Karpas-422 (cell line): ENCODE results near the gene UCP3. TPM values are rescaled to one million over a fixed set of nuclear protein-coding genes. Genes with fewer than 3 reads are reported as not detected.

Experiments
- DNase-seq: peaks from one replicate; pipeline ENCODE4 v3.0.0-alpha.2; 2015
- H2AFZ ChIP-seq: fragments of 200-600 bp; sonication (generic); 2 replicates; pipeline ENCODE4 v1.6.1; 2014; ENCODE audit warnings: antibody characterized with exemption, low read length, mixed read lengths
- H3K27ac ChIP-seq: fragments of 200-600 bp; sonication (generic); 2 replicates; pipeline ENCODE4 v1.5.1; 2014; ENCODE audit warnings: mild to moderate bottlenecking, low read length, moderate library complexity
- H3K27me3 ChIP-seq: fragments of 200-600 bp; sonication (generic); 2 replicates; pipeline ENCODE4 v1.6.1; 2014; ENCODE audit warnings: low read length, mixed read lengths
- H3K36me3 ChIP-seq: fragments of 200-600 bp; sonication (generic); 2 replicates; pipeline ENCODE4 v1.6.1; 2014; ENCODE audit warnings: low read length, mixed read lengths; ENCODE audit not compliant: insufficient read depth
- H3K4me1 ChIP-seq: fragments of 200-600 bp; sonication (generic); 2 replicates; pipeline ENCODE4 v1.6.1; 2014; ENCODE audit warnings: mild to moderate bottlenecking, low read length, mixed read lengths
- H3K4me2 ChIP-seq: fragments of 200-600 bp; sonication (generic); 2 replicates; pipeline ENCODE4 v1.6.1; 2014; ENCODE audit warnings: low read length, low read depth, mild to moderate bottlenecking; ENCODE audit not compliant: poor library complexity, severe bottlenecking
- H3K4me3 ChIP-seq: fragments of 200-600 bp; sonication (generic); 2 replicates; pipeline ENCODE4 v1.5.1; 2014; ENCODE audit warnings: mild to moderate bottlenecking, antibody characterized with exemption, low read length, mixed read lengths
- H3K79me2 ChIP-seq: fragments of 200-600 bp; sonication (generic); 2 replicates; pipeline ENCODE4 v1.6.1; 2014; ENCODE audit warnings: mild to moderate bottlenecking, low read length, mixed read lengths
- H3K9ac ChIP-seq: fragments of 200-600 bp; sonication (generic); 2 replicates; pipeline ENCODE4 v1.6.0; 2014; ENCODE audit warnings: low read length
- H3K9me2 ChIP-seq: fragments of 200-600 bp; sonication (generic), shearing (Covaris generic); replicated peaks from 2 replicates; pipeline ENCODE4 v1.6.0; 2014; ENCODE audit warnings: mild to moderate bottlenecking, low read length, moderate library complexity; ENCODE audit not compliant: insufficient read depth
- H3K9me3 ChIP-seq: fragments of 300-700, 200-600 bp; sonication (generic); 2 replicates; pipeline ENCODE4 v1.6.1; 2014; ENCODE audit warnings: low read length, mixed read lengths
- H4K20me1 ChIP-seq: fragments of 200-600 bp; sonication (generic); 2 replicates; pipeline ENCODE4 v1.6.1; 2014; ENCODE audit warnings: mild to moderate bottlenecking, antibody characterized with exemption, low read length, low read depth; ENCODE audit not compliant: insufficient read depth
- total RNA-seq: library from RNA; depleted of rRNA; stranded (reverse); fragments of >200 nt; shearing (Covaris generic); gene quantifications from 2 replicates; pipeline ENCODE4 v1.2.3, GENCODE V29; 2014; ENCODE audit warnings: low replicate concordance

UCP3 gene
- total RNA-seq, 1 experiment from 2014 or later, result 3.0 TPM

DNA sequence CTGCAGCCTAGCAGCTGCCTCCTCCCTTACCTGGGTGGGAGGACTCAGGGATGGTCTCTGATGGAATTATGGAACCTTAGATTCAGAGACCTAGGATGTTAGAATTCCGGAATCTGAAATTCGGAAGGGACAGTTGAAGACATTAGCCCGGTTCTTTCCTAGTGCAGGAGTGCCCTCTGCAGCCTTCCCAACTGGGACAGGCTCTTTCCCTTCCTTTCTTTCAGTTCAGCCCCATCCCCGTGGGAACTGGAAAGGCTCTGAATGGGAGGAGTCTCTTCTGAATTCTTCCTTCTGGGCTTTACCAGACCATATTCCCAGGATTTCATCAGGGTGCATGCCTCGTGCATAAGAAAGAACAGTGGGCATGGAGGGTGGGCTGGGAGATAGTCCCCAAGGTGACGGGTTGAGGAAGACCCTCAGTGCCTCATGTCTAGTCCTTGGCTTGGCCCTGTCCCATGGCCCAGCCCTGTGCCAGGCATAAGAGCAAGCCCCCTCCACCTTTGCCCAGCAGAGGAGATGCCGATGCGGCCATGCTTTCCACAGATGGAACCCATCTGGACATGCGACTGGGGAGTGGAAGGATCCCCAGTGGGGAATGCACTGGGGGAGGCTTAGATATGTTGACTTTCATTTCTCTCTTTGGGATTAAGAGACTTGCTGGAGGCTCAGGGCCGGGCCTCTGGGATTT, 43.7 kb downstream of the UCP3 start:
- Histone ChIP-seq H3K9me3 (no peaks in the 10 kb centered on the region), H4K20me1 (no peaks in the 10 kb centered on the region), H3K4me3 (peak overlapping the region; percentile 32; the same call in 1 of the 2 replicates), H3K4me1 (peaks cover 14% of the 10 kb centered on the region), H3K4me2 (peak overlapping the region; percentile 54), H3K27me3 (0 out of 2 replicates have a peak, but pooled peaks cover 2% of the 10 kb centered on the region), H3K9ac (no peak overlapping the region), H3K9me2 (no peaks in the 10 kb centered on the region), H2AFZ (no peak overlapping the region), H3K79me2 (no peaks in the 10 kb centered on the region), H3K36me3 (no peaks in the 10 kb centered on the region), H3K27ac (no peak overlapping the region)
- DNase-seq, result no peak

DNA sequence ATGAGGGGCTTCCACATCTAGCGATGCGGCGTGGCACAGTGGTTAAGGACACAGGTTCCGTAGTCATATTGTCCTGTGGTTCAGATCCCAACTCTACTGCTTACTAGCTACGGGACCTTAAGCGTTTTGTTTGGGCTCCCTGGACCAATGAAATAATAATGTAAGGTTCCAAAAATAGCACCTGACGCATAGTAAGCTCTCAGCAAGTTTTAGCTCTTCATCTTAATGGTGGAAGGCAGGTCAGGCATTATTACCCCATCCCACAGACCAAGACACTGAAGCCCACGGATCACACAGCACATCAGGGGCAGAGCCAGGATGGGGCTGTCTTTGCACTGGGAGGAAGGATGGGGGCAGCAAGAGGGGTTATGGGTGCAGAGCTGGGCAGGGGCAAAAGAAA, 45.0 kb downstream of the UCP3 start:
- Histone ChIP-seq H3K9me3 (no peaks in the 10 kb centered on the region), H3K27ac (no peak overlapping the region), H3K4me1 (peaks cover 12% of the 10 kb centered on the region), H3K27me3 (0 out of 2 replicates have a peak, but pooled peaks cover 2% of the 10 kb centered on the region), H3K9ac (peak overlapping the region; percentile 26), H3K79me2 (no peaks in the 10 kb centered on the region), H3K4me2 (peak overlapping the region; percentile 54), H3K36me3 (no peaks in the 10 kb centered on the region), H3K4me3 (no peak overlapping the region), H3K9me2 (no peaks in the 10 kb centered on the region), H4K20me1 (no peaks in the 10 kb centered on the region), H2AFZ (no peak overlapping the region)
- DNase-seq, result no peak

DNA sequence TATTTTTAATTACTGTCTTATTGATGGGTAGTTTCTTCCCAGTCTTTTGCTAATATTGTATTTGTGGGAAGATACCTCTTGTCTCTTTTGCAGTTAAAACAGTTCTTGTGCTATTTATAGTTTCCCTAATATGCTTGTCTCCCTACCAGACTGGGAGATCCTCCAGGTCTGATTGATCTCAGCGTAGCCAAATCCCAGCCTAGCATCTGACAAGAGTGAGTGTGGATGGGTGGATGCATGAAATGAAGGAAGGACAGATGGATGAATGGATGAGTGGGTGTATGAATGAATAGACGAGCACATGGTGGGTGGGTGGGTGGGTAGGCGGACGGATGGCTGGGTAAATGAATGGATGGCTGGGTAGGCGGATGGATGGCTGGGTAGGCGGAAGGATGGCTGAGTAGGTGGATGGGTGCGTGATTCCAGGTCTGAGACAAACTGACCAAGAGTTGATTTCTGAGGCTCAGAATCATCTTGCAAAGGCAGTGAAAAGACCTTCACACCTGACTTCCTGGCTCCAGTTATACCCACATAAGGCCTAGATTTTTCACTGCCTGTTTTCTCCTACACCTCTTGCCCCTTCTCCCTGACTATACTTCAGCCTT, 46.7 kb downstream of the UCP3 start:
- Histone ChIP-seq H3K36me3 (no peaks in the 10 kb centered on the region), H3K9ac (no peak overlapping the region), H4K20me1 (no peaks in the 10 kb centered on the region), H2AFZ (no peak overlapping the region), H3K27ac (no peak overlapping the region), H3K4me3 (no peak overlapping the region), H3K9me2 (no peaks in the 10 kb centered on the region), H3K79me2 (no peaks in the 10 kb centered on the region), H3K27me3 (0 out of 2 replicates have a peak, but pooled peaks cover 2% of the 10 kb centered on the region), H3K4me1 (peaks cover 20% of the 10 kb centered on the region), H3K4me2 (no peak overlapping the region), H3K9me3 (no peaks in the 10 kb centered on the region)
- no peak for DNase-seq

DNA sequence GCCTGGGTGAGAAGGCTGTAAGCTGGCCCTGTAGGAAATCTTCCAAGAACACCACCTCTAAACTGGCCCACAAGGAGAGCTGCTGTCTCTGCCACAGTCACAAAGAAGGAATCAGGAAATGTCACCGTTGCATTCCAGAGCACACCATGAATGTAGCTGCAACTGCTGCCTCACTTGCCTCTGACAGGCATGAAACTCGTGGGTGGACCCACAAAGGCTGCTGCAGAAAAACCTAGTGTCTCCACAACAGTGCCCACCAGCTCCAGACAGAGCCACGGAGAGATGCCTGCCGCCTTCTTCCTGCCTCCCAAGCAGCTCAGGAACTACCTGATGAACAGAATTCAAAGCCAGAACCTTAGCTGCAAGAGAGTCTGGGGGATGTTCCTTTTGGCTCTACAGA, 47.6 kb downstream of the UCP3 start:
- Histone ChIP-seq H2AFZ (no peak overlapping the region), H3K9ac (no peak overlapping the region), H3K4me2 (no peak overlapping the region), H3K9me2 (no peaks in the 10 kb centered on the region), H4K20me1 (no peaks in the 10 kb centered on the region), H3K27ac (no peak overlapping the region), H3K27me3 (0 out of 2 replicates have a peak, but pooled peaks cover 2% of the 10 kb centered on the region), H3K9me3 (no peaks in the 10 kb centered on the region), H3K79me2 (no peaks in the 10 kb centered on the region), H3K36me3 (no peaks in the 10 kb centered on the region), H3K4me1 (peaks cover 22% of the 10 kb centered on the region), H3K4me3 (no peak overlapping the region)
- no peak for DNase-seq

DNA sequence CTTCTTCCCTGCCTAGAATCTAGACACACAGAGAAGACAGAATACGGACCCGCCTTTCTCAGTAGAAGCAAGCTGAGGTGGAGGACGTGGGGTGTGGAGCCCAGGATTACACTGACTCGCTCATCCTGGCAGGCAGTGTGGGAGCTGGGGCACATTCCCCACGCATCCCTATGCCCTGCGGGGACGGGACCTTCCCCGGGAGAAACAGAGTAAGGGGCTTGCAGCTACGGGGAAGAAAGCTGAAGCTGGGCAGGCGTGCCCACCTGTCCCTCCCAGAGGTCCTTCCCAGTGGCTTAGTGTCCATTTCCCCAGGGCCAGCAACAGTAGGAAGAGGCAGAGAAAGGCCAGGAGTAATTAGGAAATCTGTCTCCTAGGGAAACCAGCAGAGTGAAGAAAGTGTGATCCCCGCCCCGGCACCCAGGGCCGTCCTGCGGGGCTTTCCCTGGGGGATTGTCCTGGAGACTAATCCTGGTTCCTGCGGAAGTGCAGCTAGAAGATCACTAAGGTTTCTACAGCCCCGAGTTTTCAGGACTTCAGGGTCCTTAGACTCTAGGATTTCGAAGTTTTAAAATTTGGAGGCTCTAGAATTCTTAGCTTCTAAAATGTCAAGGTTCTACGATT, 50.3 kb downstream of the UCP3 start:
- H3K9me3 ChIP-seq, result no peaks in the 10 kb centered on the region
- H2AFZ ChIP-seq, result no peak overlapping the region
- no peak for DNase-seq
- no peaks in the 10 kb centered on the region for H3K36me3 ChIP-seq
- H3K9ac ChIP-seq, result no peak overlapping the region
- H3K27ac ChIP-seq, result no peak overlapping the region
- peaks cover 10% of the 10 kb centered on the region for H3K4me1 ChIP-seq
- H3K4me2 ChIP-seq, result no peak overlapping the region
- no peaks in the 10 kb centered on the region for H3K27me3 ChIP-seq
- H3K4me3 ChIP-seq, result no peak overlapping the region
- no peaks in the 10 kb centered on the region for H4K20me1 ChIP-seq
- H3K9me2 ChIP-seq, result no peaks in the 10 kb centered on the region
- H3K79me2 ChIP-seq, result no peaks in the 10 kb centered on the region

DNA sequence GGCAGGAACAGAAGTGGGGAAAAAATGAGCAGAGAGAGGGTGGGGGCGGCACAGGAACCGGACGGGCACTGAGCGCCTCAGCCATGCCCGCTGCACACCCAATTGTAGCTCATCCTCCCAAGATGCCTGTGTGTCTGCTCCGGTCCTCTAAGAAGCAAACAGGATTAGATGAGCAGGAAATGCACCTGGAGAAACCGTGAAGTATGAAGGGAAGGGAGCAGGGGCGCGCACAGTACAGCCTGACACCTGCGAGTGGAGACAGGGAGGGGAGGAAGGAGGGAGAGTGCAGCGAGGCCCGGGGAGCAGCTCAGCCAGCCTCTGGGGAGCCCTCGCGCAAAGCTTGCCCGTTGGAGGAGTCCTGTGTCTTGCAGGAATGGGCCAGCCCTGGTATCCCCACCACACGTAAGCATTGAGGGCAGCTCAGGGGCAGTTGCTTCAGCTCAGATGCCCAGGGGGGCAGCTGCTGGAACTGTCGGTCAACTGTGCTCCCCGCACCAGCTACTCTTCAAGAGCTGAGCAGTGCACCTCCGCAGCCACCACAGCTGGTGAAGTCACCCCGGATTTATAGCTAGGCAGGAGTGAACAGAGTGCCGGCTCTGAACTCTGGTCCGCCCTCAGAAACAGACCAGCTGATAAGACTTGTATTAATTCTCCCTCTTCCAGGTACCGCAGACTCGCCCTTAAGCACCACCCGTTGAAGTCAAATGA, 51.1 kb downstream of the UCP3 start:
- DNase-seq, result no peak
- Histone ChIP-seq H3K79me2 (no peaks in the 10 kb centered on the region), H3K9me3 (no peaks in the 10 kb centered on the region), H3K9ac (peak overlapping the region; percentile 17; the same call in 1 of the 2 replicates), H4K20me1 (no peaks in the 10 kb centered on the region), H3K4me2 (peak overlapping the region; percentile 43), H3K27me3 (no peaks in the 10 kb centered on the region), H3K4me3 (peak overlapping the region; percentile 44; the same call in 1 of the 2 replicates), H2AFZ (no peak overlapping the region), H3K27ac (no peak overlapping the region), H3K36me3 (no peaks in the 10 kb centered on the region), H3K9me2 (no peaks in the 10 kb centered on the region), H3K4me1 (peaks cover 10% of the 10 kb centered on the region)

DNA sequence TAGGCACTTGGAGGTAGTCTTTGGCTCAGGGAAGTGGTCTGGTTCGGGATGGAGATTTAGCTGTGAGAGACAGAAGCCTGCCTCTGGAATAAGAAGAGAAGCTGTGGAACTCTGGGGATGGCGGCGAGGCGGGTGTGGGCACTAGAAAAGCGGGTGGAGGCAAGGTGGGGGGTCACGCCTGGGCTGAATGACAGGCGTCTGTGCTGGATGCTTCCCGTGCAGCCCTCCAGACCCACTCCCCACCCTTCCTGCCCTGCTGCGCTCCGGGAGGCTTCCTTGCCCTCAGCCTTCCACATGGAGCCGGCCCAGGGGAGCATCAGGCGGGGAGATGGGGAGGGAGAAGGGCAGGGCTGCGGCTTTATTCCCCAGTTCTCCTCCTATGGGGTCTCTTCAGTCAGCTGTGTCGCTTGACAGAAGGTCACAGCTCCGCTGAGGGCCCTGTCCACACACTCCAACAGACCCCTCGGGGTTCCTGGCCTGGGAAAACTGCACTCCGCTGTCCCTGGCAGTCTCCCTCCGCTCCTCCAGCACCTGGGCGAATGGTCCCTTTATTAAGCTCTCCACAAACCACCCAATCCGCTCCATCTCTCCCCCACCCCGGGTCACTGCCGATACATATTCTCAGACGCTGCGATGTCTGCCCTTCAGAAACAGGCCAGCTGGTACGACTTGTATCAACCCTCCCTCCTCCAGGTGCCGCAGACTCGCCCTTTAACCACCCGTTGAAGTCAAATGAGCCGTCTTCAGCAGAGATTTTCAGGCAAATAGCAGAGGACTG, 51.8 kb downstream of the UCP3 start:
- Histone ChIP-seq H2AFZ (no peak overlapping the region), H3K9me3 (no peaks in the 10 kb centered on the region), H3K9me2 (no peaks in the 10 kb centered on the region), H3K4me3 (peak overlapping the region; percentile 44; the same call in 1 of the 2 replicates), H3K27ac (no peak overlapping the region), H3K36me3 (no peaks in the 10 kb centered on the region), H4K20me1 (no peaks in the 10 kb centered on the region), H3K79me2 (no peaks in the 10 kb centered on the region), H3K9ac (no peak overlapping the region), H3K27me3 (no peaks in the 10 kb centered on the region), H3K4me1 (peaks cover 10% of the 10 kb centered on the region), H3K4me2 (peak overlapping the region; percentile 43)
- no peak for DNase-seq
